ENCODE data around the gene GPR17.
A peak's percentile ranks its signal among the peaks of the same experiment; 100 is the strongest.

Gene GPR17

DNA sequence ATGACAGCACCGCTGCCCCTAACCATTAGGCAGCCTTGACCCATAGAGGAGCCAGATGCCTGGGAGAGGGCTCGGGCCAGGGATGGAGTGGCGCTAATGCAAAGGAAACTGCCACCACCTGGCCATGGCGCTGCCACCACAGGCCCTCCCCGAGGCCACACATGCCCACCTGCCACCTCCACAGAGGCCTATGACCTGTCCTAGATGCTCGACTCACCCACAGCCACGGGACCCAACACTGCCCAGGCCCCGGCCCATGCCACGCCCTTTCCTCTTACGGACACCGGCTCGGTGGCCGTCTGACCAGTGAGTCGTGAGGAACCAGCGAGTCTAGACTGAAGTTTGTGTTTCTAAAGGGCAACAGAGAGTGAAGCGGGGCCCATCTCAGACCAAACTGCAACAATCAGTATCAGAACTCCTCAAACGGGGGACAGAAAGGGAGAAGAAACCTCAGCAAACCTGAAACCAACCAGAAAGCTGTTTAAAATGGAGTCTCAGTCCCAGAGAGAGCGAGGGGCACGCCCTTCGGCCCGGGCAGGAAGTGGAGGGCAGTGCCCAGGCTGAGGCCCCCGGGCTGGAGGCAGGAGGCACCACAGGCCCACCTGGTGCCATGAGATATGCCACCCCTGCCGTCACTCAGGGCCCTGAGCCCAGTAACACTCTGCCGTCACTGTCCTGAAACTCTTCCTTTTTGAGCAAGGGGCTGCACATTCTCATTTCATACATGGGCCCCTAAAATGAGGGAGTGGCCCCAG is 711 bp downstream of the GPR17 start:
- H3K79me1 ChIP-seq (replicated peaks; ENCODE audit: low read length, poor library complexity, severe bottlenecking) = no peaks in the 10 kb centered on the region

DNA sequence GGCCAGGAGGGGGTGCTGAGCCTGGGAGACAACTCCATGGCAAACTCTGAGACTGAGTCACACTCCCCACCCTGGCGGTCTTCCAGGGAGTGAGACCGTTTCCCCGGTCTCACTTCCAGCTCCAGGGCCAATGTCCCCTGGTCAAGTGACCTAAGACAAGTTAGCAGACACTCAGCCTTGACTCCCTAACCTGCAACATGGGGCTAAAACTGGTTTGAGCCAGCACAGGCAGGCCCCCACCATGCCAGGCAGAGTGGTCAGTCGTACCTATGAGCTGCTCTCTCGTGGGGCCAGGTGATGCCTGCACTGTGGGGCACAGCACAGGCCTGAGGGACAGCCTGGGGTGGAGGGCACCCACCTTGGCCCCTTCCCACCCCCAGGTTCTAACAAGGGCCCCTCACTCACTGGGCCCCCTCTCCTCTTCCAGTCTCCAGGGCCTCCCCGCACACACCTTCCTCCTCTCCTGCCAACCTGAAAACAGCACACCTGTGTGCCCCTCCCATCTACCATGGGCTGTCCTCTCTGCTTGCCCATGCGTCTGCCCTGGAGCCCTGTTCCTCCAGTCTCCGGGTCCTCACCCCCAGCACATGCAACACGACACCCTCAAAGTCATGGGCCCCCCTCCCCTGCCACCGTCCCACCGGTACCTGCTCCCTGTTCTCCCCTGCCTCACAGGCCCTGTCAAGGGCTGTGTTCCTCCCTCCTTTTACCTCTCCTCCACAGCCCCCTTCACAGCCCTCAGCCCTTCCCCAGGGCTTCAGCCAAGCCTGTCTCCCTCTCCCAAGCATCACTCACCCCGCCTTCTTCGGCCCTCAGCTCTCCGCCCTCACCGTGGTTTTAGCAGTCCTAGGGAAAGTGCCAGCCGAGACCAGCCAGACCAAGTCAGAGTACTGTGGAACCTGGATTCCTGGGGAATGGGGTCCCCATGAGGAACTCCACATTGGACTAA is 1.6 kb downstream of the GPR17 start:
- Histone ChIP-seq H2BK120ac (ENCODE audit: low read depth, low read length) (no peak overlapping the region), H2AFZ (ENCODE audit: low read depth, low read length) (no peak overlapping the region), H3K79me1 (replicated peaks; ENCODE audit: low read length, poor library complexity, severe bottlenecking) (no peaks in the 10 kb centered on the region), H2BK12ac (ENCODE audit: low read length in 2 of 2) (peak overlapping the region in 1 of 2 experiments; percentile 64), H3K4me1 (ENCODE audit: control insufficient read depth, insufficient read depth, low read depth, low read length) (peaks cover 23% of the 10 kb centered on the region), H4K8ac (ENCODE audit: low read length) (no peak overlapping the region), H3K14ac (ENCODE audit: low read length in 2 of 2) (no peak overlapping the region), H3K36me3 (ENCODE audit: control insufficient read depth in 1 of 2, insufficient read depth in 2 of 2, low read depth in 1 of 2, low read length in 2 of 2) (peaks cover 0 to 11% of the 10 kb centered on the region in 2 experiments), H2AK5ac (ENCODE audit: low read length, severe bottlenecking) (no peak overlapping the region), H3K23ac (ENCODE audit: low read length in 2 of 2) (no peak overlapping the region), H3K18ac (ENCODE audit: low read depth in 1 of 2, low read length in 2 of 2) (peak overlapping the region in 1 of 2 experiments; percentile 69), H3K27ac (ENCODE audit: low read length, poor library complexity, severe bottlenecking) (no peak overlapping the region), H2BK5ac (ENCODE audit: low read depth, low read length, poor library complexity, severe bottlenecking) (no peak overlapping the region), H3K27me3 (ENCODE audit: control insufficient read depth in 1 of 2, insufficient read depth in 1 of 2, low read length in 2 of 2) (no peaks in the 10 kb centered on the region), H3K4me3 (ENCODE audit: insufficient read depth in 1 of 2, low read depth in 1 of 2, low read length in 2 of 2) (no peak overlapping the region), H3K9ac (ENCODE audit: low read length) (peak overlapping the region; percentile 22), H3K4ac (ENCODE audit: low read depth in 1 of 2, low read length in 2 of 2) (peak overlapping the region in 1 of 2 experiments; percentile 48), H3K4me2 (ENCODE audit: low read length, poor library complexity, severe bottlenecking) (no peak overlapping the region), H2BK15ac (ENCODE audit: low read depth, poor library complexity, severe bottlenecking) (no peak overlapping the region), H3K9me3 (ENCODE audit: control insufficient read depth, low read length) (no peaks in the 10 kb centered on the region), H4K91ac (ENCODE audit: low read length) (no peak overlapping the region)
- WGBS = 82% methylated on average over 16 of the region's 16 CpGs
- peak; percentile 36 for DNase-seq

More for the DNA sequence above, 711 bp downstream of the GPR17 start:
- H2BK5ac ChIP-seq (ENCODE audit: low read depth, low read length, poor library complexity, severe bottlenecking) = no peak overlapping the region
- H3K27me3 ChIP-seq (ENCODE audit: control insufficient read depth in 1 of 2, insufficient read depth in 1 of 2, low read length in 2 of 2) = no peaks in the 10 kb centered on the region
- H2BK15ac ChIP-seq (ENCODE audit: low read depth, poor library complexity, severe bottlenecking) = no peak overlapping the region
- DNase-seq = no peak
- no peak overlapping the region for H2AFZ ChIP-seq (ENCODE audit: low read depth, low read length)
- peak overlapping the region in 1 of 2 experiments; percentile 48 for H3K4ac ChIP-seq (ENCODE audit: low read depth in 1 of 2, low read length in 2 of 2)
- no peak overlapping the region for H2BK120ac ChIP-seq (ENCODE audit: low read depth, low read length)
- 82% methylated on average over 24 of the region's 24 CpGs for WGBS
- H3K23ac ChIP-seq (ENCODE audit: low read length in 2 of 2) = no peak overlapping the region
- peaks cover 23% of the 10 kb centered on the region for H3K4me1 ChIP-seq (ENCODE audit: control insufficient read depth, insufficient read depth, low read depth, low read length)
- no peak overlapping the region for H3K4me2 ChIP-seq (ENCODE audit: low read length, poor library complexity, severe bottlenecking)
- no peaks in the 10 kb centered on the region for H3K9me3 ChIP-seq (ENCODE audit: control insufficient read depth, low read length)
- peak overlapping the region; percentile 77 for H4K8ac ChIP-seq (ENCODE audit: low read length)
- no peak overlapping the region for H4K91ac ChIP-seq (ENCODE audit: low read length)
- H2AK5ac ChIP-seq (ENCODE audit: low read length, severe bottlenecking) = no peak overlapping the region
- peak overlapping the region; percentile 22 for H3K9ac ChIP-seq (ENCODE audit: low read length)
- no peak overlapping the region for H3K4me3 ChIP-seq (ENCODE audit: insufficient read depth in 1 of 2, low read depth in 1 of 2, low read length in 2 of 2)
- peaks cover 0 to 13% of the 10 kb centered on the region in 2 experiments for H3K36me3 ChIP-seq (ENCODE audit: control insufficient read depth in 1 of 2, insufficient read depth in 2 of 2, low read depth in 1 of 2, low read length in 2 of 2)
- peak overlapping the region in 1 of 2 experiments; percentile 38 for H2BK12ac ChIP-seq (ENCODE audit: low read length in 2 of 2)
- no peak overlapping the region for H3K27ac ChIP-seq (ENCODE audit: low read length, poor library complexity, severe bottlenecking)
- peak overlapping the region in 1 of 2 experiments; percentile 14 for H3K18ac ChIP-seq (ENCODE audit: low read depth in 1 of 2, low read length in 2 of 2)
- H3K14ac ChIP-seq (ENCODE audit: low read length in 2 of 2) = no peak overlapping the region

DNA sequence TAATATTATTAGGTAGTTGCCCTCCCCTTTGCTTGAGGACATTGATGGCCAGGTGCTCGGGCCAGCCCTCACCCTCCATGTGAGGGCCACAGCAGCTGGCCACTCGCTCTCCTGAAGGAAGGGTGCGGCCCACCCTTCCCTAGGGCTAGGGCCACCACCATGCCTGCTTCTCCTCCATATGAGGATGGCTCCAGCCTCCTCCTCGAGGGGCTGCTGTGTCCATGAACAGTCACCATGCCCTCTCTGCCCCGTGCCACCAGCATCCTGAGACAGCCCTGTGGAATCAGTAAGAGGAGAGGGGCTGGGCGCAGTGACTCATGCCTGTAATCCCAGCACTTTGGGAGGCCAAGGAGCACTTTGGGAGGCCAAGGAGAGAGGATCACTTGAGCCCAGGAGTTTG is 2.4 kb downstream of the GPR17 start:
- DNase-seq = no peak

More for the DNA sequence above, 2.4 kb downstream of the GPR17 start:
- Histone ChIP-seq H3K14ac (ENCODE audit: low read length in 2 of 2) (no peak overlapping the region), H2AFZ (ENCODE audit: low read depth, low read length) (no peak overlapping the region), H2BK5ac (ENCODE audit: low read depth, low read length, poor library complexity, severe bottlenecking) (no peak overlapping the region), H3K9ac (ENCODE audit: low read length) (no peak overlapping the region), H3K23ac (ENCODE audit: low read length in 2 of 2) (no peak overlapping the region), H3K27me3 (ENCODE audit: control insufficient read depth in 1 of 2, insufficient read depth in 1 of 2, low read length in 2 of 2) (no peaks in the 10 kb centered on the region), H3K79me1 (replicated peaks; ENCODE audit: low read length, poor library complexity, severe bottlenecking) (no peaks in the 10 kb centered on the region), H2AK5ac (ENCODE audit: low read length, severe bottlenecking) (no peak overlapping the region), H4K8ac (ENCODE audit: low read length) (no peak overlapping the region), H3K4me3 (ENCODE audit: insufficient read depth in 1 of 2, low read depth in 1 of 2, low read length in 2 of 2) (no peak overlapping the region), H3K4me1 (ENCODE audit: control insufficient read depth, insufficient read depth, low read depth, low read length) (peaks cover 29% of the 10 kb centered on the region), H2BK15ac (ENCODE audit: low read depth, poor library complexity, severe bottlenecking) (peak overlapping the region; percentile 19), H3K9me3 (ENCODE audit: control insufficient read depth, low read length) (no peaks in the 10 kb centered on the region), H2BK120ac (ENCODE audit: low read depth, low read length) (no peak overlapping the region), H2BK12ac (ENCODE audit: low read length in 2 of 2) (no peak overlapping the region), H3K4me2 (ENCODE audit: low read length, poor library complexity, severe bottlenecking) (no peak overlapping the region), H4K91ac (ENCODE audit: low read length) (peak overlapping the region; percentile 36), H3K18ac (ENCODE audit: low read depth in 1 of 2, low read length in 2 of 2) (no peak overlapping the region), H3K36me3 (ENCODE audit: control insufficient read depth in 1 of 2, insufficient read depth in 2 of 2, low read depth in 1 of 2, low read length in 2 of 2) (peaks cover 0 to 19% of the 10 kb centered on the region in 2 experiments), H3K27ac (ENCODE audit: low read length, poor library complexity, severe bottlenecking) (no peak overlapping the region), H3K4ac (ENCODE audit: low read depth in 1 of 2, low read length in 2 of 2) (no peak overlapping the region)
- WGBS = 91% methylated on average over 5 of the region's 6 CpGs

Measured in mesenchymal stem cell (in vitro differentiated cells and primary cell).